AG04449 (cell line): Measurements from ENCODE around the gene PDE6A.
"Not testable (repeated sequence)": the region's sequence is repeated elsewhere in the genome, so short reads cannot be mapped to it uniquely, and the experiment has no call there.

Experiments used
- CTCF ChIA-PET: fragments of 350-600 bp; formaldehyde crosslinking; extraction: SDS; loops from one replicate; lab custom pipeline; 2021; ENCODE audit warnings: antibody characterized with exemption; lab: Yijun Ruan, JAX
- POLR2A ChIA-PET: fragments of 400-600, 350-600 bp; formaldehyde crosslinking; extraction: SDS; loops from one replicate; lab custom pipeline; 2020; ENCODE audit warnings: antibody characterized with exemption, inconsistent platforms; lab: Yijun Ruan, JAX
- DNase-seq: peaks from one replicate; pipeline ENCODE4 v3.0.0-alpha.2; 2010; ENCODE audit warnings: low read depth, low spot score
- H3K4me3 ChIP-seq: 2 replicates; pipeline ENCODE4 v1.5.1; 2011; ENCODE audit warnings: low read depth, mild to moderate bottlenecking, control low read depth, low read length
- CTCF ChIP-seq: IDR thresholded peaks from one replicate; pipeline ENCODE4 v1.5.1; 2011; ENCODE audit warnings: mild to moderate bottlenecking, moderate library complexity, low read length, control low read depth, inconsistent platforms; ENCODE audit not compliant: insufficient read depth; ENCODE audit errors: missing control alignments

The PDE6A gene

GRCh38 chr5:149881874-149882273 is 62.7 kb downstream of the PDE6A start:
- no peak overlapping the region for H3K4me3 ChIP-seq
- ChIA-PET POLR2A (no interaction called here), CTCF (no interaction called here)
- TF ChIP-seq CTCF, result no peak
- no peak for DNase-seq

- TF ChIP-seq CTCF, result no peak
- no peak overlapping the region for H3K4me3 ChIP-seq
- ChIA-PET CTCF (interaction anchor here (0.7 kb wide), 1 partner anchor 29 kb away, joined by 5 read pairs; no protein-coding TSS in a partner anchor), POLR2A (interaction anchor here (0.7 kb wide), 1 partner anchor 47 kb away, joined by 3 read pairs; no protein-coding TSS in a partner anchor)
- DNase-seq, result no peak
Observed at GRCh38 chr5:149881069-149881622, 63.4 kb downstream of the PDE6A start.

- CTCF ChIA-PET, POLR2A ChIA-PET: not testable (repeated sequence)
Observed at GRCh38 chr5:149879593-149879992, 65.0 kb downstream of the PDE6A start.

GRCh38 chr5:149878371-149878770 is 66.2 kb downstream of the PDE6A start:
- H3K4me3 ChIP-seq, result no peak overlapping the region
- no peak for TF ChIP-seq CTCF
- ChIA-PET CTCF (interaction anchor here (0.9 to 1.2 kb wide), 4 partner anchors 24 to 83 kb away, joined by 3 to 5 read pairs (median 3); no protein-coding TSS in a partner anchor), POLR2A (no interaction called here)
- no peak for DNase-seq

More at GRCh38 chr5:149879593-149879992, 65.0 kb downstream of the PDE6A start:
- not testable (repeated sequence) for H3K4me3 ChIP-seq, DNase-seq

- ChIA-PET POLR2A (no interaction called here), CTCF (interaction anchor here (0.9 to 17.5 kb wide), 2 partner anchors 22 to 117 kb away, joined by 5 to 244 read pairs; no protein-coding TSS in a partner anchor)
- no peak for TF ChIP-seq CTCF
- no peak overlapping the region for H3K4me3 ChIP-seq
- DNase-seq, result no peak
Observed at GRCh38 chr5:149873896-149874295, 70.7 kb downstream of the PDE6A start.

- ChIA-PET POLR2A (no interaction called here), CTCF (interaction anchor here (17.5 kb wide), 1 partner anchor 21 kb away, joined by 244 read pairs; no protein-coding TSS in a partner anchor)
- no peak for TF ChIP-seq CTCF
Observed at GRCh38 chr5:149872351-149873040, 72.1 kb downstream of the PDE6A start.

More at GRCh38 chr5:149872351-149873040, 72.1 kb downstream of the PDE6A start:
- H3K4me3 ChIP-seq, result no peak overlapping the region
- no peak for DNase-seq
